ENCODE results near the gene C11orf65.
"Not testable (repeated sequence)": the region's sequence is repeated elsewhere in the genome, so short reads cannot be mapped to it uniquely, and the experiment has no call there.

The C11orf65 gene

DNA sequence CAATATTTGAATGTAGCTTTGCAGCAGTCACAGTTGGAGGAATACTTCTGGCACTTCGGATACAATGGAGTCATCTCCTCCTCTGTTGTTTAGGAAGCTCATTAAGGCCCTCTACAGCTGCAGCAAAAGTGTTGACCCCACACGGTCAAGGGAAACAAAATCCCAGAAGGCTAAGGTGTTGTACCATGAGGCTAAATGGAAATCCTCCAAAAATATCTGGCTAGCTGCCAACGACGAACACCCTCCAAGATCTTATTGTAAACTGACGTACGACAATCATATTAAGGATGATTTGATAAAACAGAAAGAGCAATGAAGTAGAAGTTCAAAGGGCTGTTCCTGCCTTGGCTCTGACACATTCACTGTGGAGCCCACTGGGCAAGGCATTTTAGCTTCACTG is 26.9 kb upstream of the C11orf65 start:
- Mint-ChIP-seq H3K27ac (no peak overlapping the region), H3K4me1 (peaks cover 31% of the 10 kb centered on the region), H3K27me3 (no peaks in the 10 kb centered on the region), H3K4me3 (no peak overlapping the region), H3K36me3 (peaks cover 5% of the 10 kb centered on the region), H3K9me3 (no peaks in the 10 kb centered on the region)

DNA sequence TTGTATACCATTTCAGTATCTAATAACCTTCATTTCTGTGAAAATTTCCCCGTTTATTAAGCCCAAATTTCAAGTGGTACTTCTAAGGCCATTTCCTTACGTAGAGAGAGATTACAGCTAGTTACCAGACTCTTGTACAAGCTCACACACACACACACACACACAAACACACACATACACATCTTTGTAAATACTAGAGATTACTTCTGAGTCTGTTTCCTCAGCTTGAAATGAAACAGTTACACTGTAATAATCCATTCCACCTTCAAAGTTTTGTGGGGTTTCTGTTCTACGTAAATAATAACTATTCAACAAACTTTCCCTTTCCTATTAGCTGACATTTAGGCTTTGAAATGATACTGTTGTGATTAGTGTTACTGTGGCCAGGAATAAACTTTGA is 24.6 kb upstream of the C11orf65 start:
- H3K36me3 Mint-ChIP-seq, result peaks cover 14% of the 10 kb centered on the region
- H3K4me3 Mint-ChIP-seq, result no peak overlapping the region
- no peaks in the 10 kb centered on the region for H3K9me3 Mint-ChIP-seq
- no peaks in the 10 kb centered on the region for H3K27me3 Mint-ChIP-seq
- H3K27ac Mint-ChIP-seq, result no peak overlapping the region
- H3K4me1 Mint-ChIP-seq, result peaks cover 22% of the 10 kb centered on the region

DNA sequence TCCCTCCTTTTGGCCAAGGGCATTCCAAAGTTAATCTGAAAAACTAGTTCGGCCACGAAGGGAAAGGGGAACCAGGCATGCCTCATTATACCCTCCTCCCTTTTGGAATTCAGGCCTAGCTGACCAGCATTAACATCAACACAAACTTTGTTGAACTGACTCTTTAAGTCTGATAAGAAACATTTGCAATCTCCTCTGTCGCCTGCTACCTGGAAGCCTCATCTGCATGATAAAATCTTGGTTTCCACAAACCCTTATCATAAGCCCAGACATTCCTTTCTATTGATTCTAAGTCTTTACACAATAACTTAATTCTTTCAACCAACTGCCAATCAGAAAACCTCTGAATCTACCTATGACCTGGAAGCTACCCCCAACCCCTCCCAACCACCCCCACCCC is 19.5 kb upstream of the C11orf65 start:
- peaks cover 26% of the 10 kb centered on the region for H3K36me3 Mint-ChIP-seq
- no peak overlapping the region for H3K4me3 Mint-ChIP-seq
- no peak overlapping the region for H3K27ac Mint-ChIP-seq
- H3K9me3 Mint-ChIP-seq, result no peaks in the 10 kb centered on the region
- no peaks in the 10 kb centered on the region for H3K4me1 Mint-ChIP-seq
- no peaks in the 10 kb centered on the region for H3K27me3 Mint-ChIP-seq

DNA sequence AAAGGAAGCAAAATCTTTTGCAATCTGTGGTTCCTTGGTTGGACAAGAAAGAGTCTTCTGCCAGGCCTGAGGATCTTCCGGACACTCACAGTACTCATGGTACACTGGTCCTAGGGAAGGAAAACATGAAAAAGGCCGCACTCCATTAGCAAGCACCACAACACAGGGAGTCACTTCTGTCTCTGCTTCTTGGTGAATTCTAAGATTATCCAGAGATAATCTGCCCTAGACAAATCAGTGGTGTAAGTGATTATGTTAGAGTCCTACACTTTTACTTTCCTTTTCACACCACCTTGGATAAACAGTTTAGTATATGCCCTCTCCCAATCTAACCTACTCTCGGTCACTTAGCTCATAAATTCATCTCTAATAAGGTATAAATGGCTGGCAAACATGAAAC is 19.0 kb upstream of the C11orf65 start:
- H3K27ac Mint-ChIP-seq, result no peak overlapping the region
- no peaks in the 10 kb centered on the region for H3K4me1 Mint-ChIP-seq
- H3K36me3 Mint-ChIP-seq, result peaks cover 27% of the 10 kb centered on the region
- H3K27me3 Mint-ChIP-seq, result no peaks in the 10 kb centered on the region
- no peaks in the 10 kb centered on the region for H3K9me3 Mint-ChIP-seq
- no peak overlapping the region for H3K4me3 Mint-ChIP-seq

DNA sequence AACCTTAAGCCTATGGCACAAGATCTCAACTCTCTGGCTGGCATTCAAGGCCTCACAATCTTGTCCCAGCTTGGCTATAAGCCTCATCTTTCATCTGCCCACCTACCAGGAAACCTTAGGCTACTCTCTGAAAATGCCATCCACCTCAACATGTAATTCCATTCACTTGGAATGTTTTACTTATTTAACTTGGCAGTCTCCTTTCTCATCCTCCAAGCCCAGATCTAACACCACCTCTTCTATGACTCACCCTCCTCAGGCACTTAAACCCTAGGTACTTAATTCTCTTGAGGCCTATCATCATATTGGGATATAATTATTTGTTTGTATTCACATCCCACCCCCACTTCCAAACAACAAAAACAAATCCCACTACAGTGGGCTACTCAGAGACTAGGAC is 15.8 kb upstream of the C11orf65 start:
- Mint-ChIP-seq H3K9me3 (no peaks in the 10 kb centered on the region), H3K4me1 (no peaks in the 10 kb centered on the region), H3K27ac (no peak overlapping the region), H3K36me3 (peaks cover 18% of the 10 kb centered on the region), H3K27me3 (no peaks in the 10 kb centered on the region), H3K4me3 (no peak overlapping the region)

DNA sequence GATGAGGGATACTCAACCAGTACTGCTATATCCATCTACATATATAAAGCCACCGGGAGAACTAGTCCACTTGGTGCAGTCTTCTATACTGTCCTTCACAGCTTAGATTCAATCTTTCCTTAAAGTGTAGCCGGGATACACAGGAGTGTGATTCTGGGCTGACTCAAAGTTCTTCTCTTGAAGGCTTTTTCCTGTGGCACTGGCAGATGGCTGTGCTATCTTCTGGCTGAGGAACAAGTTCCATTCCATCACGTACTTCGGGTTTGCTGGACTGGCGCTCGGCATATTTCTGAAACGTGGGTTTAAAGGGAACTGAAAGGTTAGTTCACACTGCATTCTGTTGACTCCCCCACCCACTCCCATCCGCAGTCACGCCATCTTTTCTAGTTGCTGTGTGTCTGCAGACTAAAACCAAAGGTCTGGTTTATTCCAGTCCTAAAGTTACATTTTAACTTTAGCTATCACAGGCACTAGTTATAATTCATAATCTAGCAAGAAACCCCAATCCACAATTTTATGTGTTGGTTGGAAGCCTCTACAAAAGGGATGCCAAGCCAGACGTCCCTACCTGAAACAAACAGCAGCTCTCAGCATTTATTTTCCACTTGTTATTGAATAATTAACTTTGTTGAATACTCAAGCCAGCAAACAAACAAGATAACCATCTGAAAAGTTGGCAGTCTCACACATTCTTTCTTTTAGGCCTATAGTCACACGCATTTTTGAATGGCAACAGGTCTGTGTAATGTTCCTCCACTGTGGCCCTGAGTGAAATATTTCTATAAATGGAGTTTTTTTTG is 7.5 kb upstream of the C11orf65 start:
- no peaks in the 10 kb centered on the region for H3K4me1 Mint-ChIP-seq
- H3K27me3 Mint-ChIP-seq, result no peaks in the 10 kb centered on the region
- H3K27ac Mint-ChIP-seq, result no peak overlapping the region
- H3K9me3 Mint-ChIP-seq, result no peaks in the 10 kb centered on the region
- H3K4me3 Mint-ChIP-seq, result no peak overlapping the region
- H3K36me3 Mint-ChIP-seq, result peaks cover 16% of the 10 kb centered on the region

DNA sequence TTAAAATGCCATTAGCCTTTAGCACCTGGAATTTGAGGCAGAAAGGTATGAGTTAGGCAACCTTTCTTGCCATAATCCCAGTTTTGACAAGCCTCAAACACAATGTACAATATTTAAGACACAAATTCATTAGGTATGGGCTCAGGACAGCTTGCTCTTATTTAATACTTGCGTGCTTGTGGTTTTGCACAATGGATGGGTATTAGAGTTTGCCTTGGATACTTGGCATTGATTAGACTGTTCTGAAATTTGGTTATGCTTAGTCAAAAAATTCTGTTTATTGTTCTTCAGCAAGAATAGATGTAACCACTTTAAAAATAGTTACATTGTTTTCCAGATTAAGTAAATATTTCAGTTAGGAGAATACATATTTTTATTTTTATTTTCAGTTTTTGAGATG is 5.4 kb upstream of the C11orf65 start:
- Mint-ChIP-seq H3K36me3 (peaks cover 15% of the 10 kb centered on the region), H3K4me1 (peaks cover 6% of the 10 kb centered on the region), H3K27me3 (no peaks in the 10 kb centered on the region), H3K9me3 (no peaks in the 10 kb centered on the region), H3K4me3 (no peak overlapping the region), H3K27ac (no peak overlapping the region)

DNA sequence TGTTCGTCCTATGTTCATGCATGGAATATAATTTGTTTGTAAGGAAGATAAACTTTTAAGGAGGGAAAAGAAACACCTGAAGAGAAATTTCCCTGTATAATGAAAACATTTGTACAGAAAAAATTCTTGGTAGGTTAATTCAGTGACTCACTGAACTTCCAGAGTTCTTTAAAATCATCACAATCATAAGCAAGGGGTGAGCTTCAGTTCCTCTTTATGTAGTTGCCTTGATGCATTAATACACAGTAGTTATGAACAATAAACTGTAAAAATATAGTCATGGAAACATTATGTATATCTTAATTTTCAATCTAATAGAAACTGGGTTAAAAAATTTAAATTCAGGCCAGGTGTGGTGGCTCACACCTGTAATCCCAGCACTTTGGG is 1.1 kb upstream of the C11orf65 start:
- H3K27ac Mint-ChIP-seq, result no peak overlapping the region

DNA sequence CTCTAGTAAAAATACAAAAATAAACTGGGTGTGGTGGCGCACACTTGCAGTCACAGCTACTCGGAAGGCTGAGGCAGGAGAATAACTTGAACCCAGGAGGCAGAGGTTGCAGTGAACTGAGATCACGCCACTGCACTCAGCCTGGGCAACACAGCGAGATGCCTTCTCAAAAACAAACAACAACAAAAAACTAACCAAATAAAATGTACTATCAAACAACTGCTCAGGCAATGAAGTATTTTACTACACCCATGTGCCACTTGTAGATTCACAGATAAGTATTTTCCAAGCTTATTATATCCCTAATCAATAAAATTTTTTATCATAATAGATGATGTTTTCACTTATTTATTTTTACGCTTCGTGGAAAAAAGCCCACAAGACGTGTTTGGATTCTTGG is 924 bp downstream of the C11orf65 start:
- Mint-ChIP-seq H3K4me3 (peak overlapping the region; percentile 99), H3K4me1 (peaks cover 16% of the 10 kb centered on the region), H3K27ac (peak overlapping the region; percentile 97), H3K36me3 (peaks cover 3% of the 10 kb centered on the region), H3K9me3 (no peaks in the 10 kb centered on the region), H3K27me3 (no peaks in the 10 kb centered on the region)

More for the DNA sequence above, 1.1 kb upstream of the C11orf65 start:
- H3K9me3 Mint-ChIP-seq, result no peaks in the 10 kb centered on the region
- H3K4me1 Mint-ChIP-seq, result peaks cover 16% of the 10 kb centered on the region
- H3K27me3 Mint-ChIP-seq, result no peaks in the 10 kb centered on the region
- peaks cover 3% of the 10 kb centered on the region for H3K36me3 Mint-ChIP-seq
- H3K4me3 Mint-ChIP-seq, result peak overlapping the region; percentile 54

DNA sequence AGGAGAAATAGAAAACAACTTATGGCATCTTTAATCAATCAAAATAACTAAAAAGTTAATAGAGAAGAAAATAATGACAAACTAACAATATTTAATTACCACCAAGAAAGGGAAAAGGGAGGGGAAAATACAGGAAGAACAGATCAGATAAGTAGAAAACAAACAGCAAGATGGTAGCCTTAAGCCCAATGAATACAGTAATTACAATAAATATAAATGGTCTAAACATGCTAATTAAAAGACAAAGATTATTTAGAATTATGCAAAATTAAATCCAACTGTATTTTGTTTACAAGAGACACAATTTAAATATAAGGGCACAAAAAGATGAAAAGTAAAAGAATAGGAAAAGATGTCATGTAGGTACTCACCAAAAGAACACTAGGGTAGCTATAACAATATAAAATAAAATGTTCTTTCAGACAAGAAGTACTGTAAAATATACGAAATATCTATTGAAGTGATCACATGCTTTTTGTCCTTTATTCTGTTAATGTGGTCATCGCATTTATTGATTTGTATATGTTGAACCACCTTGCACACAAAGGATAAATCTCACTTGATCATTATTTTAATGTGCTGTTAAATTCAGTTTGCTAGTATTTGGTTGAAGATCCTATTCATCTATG is 14.0 kb downstream of the C11orf65 start:
- peaks cover 17% of the 10 kb centered on the region for H3K36me3 Mint-ChIP-seq
- no peak overlapping the region for H3K4me3 Mint-ChIP-seq
- peaks cover 3% of the 10 kb centered on the region for H3K27me3 Mint-ChIP-seq
- H3K4me1 Mint-ChIP-seq, result no peaks in the 10 kb centered on the region
- H3K9me3 Mint-ChIP-seq, result peaks cover 11% of the 10 kb centered on the region
- no peak overlapping the region for H3K27ac Mint-ChIP-seq

DNA sequence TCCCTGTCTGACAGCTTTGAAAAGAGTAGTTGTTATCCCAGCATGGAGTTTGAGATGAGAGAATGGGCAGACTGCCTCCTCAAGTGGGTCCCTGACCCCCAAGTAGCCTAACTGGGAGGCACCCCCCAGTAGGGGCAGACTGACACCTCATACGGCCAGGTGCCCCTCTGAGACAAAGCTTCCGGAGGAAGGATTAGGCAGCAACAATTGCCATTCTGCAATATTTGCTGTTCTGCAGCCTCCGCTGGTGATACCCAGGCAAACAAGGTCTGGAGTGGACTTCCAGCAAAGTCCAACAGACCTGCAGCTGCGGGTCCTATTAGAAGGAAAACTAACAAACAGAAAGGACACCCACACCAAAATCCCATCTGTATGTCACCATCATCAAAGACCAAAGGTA is 25.9 kb downstream of the C11orf65 start:
- not testable (repeated sequence) for H3K9me3 Mint-ChIP-seq, H3K27ac Mint-ChIP-seq, H3K27me3 Mint-ChIP-seq, H3K36me3 Mint-ChIP-seq, H3K4me1 Mint-ChIP-seq, H3K4me3 Mint-ChIP-seq

DNA sequence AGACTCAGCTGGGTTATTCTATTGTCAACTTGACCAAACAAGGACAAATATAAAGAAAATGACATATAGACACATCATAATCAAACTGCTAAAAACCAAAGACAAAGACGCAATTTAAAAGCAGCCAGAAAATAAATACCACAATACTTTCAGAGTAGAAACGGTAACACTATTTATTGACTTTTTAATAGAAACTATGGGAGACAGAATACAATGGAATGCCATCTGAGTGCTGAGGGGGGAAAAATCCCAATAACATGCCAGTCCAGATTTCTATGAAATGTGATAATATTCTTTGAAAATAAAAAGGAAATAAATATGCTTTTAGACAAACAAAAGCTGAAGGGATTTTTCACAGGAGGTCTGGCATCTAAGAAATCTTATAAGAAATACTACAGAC is 30.7 kb downstream of the C11orf65 start:
- no peaks in the 10 kb centered on the region for H3K27me3 Mint-ChIP-seq
- H3K4me3 Mint-ChIP-seq, result no peak overlapping the region
- H3K9me3 Mint-ChIP-seq, result peaks cover 2% of the 10 kb centered on the region
- no peaks in the 10 kb centered on the region for H3K4me1 Mint-ChIP-seq
- H3K36me3 Mint-ChIP-seq, result peaks cover 3% of the 10 kb centered on the region
- no peak overlapping the region for H3K27ac Mint-ChIP-seq

DNA sequence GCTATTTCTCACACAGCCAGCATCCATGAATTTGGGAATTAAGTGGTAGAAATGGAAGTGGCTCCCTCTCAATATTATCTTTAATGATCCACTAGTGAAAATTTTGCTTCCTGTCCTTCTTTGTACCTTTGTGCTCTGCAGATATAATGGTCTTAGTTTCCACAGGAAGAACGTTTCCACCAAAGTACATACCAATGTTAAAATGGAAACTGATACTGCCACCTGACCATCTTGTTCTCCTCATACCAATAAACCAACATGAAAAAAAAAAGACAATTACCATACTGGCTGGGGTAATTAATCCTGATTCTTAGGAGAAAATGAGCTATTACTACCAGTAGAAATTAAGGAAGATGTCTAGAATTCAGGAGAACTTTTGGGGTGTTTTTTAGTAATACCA is 32.3 kb downstream of the C11orf65 start:
- Mint-ChIP-seq H3K4me3 (no peak overlapping the region), H3K27ac (no peak overlapping the region), H3K9me3 (no peaks in the 10 kb centered on the region), H3K27me3 (no peaks in the 10 kb centered on the region), H3K4me1 (no peaks in the 10 kb centered on the region), H3K36me3 (peaks cover 3% of the 10 kb centered on the region)

DNA sequence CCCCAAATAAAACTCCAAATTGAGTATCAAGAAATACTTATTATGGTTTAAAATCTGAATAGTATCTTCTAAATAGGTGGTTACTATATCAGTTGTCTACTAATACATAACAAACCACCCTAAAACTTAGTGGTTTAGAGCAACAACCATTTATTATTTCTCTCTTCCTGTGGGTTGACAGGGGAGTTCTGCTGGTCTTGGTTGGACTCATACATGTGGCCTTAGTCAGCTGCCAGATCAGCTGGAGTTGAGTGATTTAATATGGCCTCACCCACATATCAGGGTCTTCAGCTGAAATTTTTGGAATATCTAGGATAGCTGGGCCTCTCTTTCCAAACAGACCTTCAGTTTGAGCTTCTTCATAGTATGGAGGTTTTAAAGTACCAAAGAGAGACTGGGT is 34.5 kb downstream of the C11orf65 start:
- H3K9me3 Mint-ChIP-seq, result no peaks in the 10 kb centered on the region
- H3K4me3 Mint-ChIP-seq, result no peak overlapping the region
- no peaks in the 10 kb centered on the region for H3K4me1 Mint-ChIP-seq
- no peak overlapping the region for H3K27ac Mint-ChIP-seq
- peaks cover 6% of the 10 kb centered on the region for H3K36me3 Mint-ChIP-seq
- no peaks in the 10 kb centered on the region for H3K27me3 Mint-ChIP-seq

DNA sequence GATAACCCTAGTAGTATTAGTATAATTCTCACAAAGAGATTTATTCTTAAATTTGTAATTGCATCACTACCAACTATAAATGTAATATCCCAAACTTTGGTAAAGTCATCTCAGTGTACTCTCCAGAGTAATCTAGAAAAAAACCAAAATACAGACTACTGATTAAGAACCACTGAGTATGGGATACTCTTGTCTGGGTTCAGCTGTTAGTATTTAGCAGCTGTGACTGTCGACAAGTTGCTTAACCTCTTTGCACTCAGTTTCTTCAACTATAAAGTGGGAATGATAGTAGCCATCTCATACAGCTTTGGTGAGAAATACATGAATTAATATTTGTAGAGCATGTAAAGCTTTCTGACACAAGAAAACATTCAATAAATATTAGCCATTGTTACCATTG is 35.3 kb downstream of the C11orf65 start:
- Mint-ChIP-seq H3K36me3 (peaks cover 6% of the 10 kb centered on the region), H3K27me3 (no peaks in the 10 kb centered on the region), H3K9me3 (no peaks in the 10 kb centered on the region), H3K27ac (no peak overlapping the region), H3K4me3 (no peak overlapping the region), H3K4me1 (no peaks in the 10 kb centered on the region)

DNA sequence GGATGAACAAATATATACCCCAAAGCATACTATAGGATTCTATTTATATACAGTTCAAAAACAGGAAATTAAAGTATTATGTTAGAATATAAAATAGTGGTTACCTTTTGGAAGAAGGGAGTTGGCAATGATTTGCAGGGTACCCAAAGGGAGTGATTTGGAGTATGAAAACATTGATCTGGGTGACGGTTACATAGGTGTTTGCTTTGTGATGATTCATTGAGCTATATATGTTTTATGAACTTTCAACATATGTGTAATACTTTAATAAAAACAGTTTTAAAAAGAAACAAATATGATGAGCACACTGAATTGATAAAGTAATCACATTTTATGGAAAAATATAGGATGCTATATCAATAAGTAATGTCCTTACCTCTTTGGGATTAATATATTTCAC is 36.0 kb downstream of the C11orf65 start:
- Mint-ChIP-seq H3K9me3 (no peaks in the 10 kb centered on the region), H3K4me1 (no peaks in the 10 kb centered on the region), H3K27me3 (no peaks in the 10 kb centered on the region), H3K27ac (no peak overlapping the region), H3K36me3 (peaks cover 6% of the 10 kb centered on the region), H3K4me3 (no peak overlapping the region)

DNA sequence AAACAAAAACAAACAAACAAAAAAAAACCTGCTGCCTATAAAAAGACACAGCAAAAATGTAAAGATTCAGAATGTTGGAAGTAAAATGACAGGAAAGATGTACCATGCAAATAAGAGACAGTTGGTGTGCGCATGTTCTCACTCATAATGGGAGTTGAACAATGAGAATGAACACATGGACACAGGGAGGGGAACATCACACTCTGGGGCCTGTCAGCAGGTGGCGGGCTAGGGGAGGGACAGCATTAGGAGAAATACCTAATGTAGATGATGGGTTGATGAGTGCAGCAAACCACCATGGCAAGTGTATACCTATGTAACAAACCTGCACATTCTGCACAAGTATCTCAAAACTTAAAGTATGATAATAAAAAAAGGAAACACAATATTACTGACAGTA is 49.8 kb downstream of the C11orf65 start:
- not testable (repeated sequence) for H3K4me1 Mint-ChIP-seq, H3K4me3 Mint-ChIP-seq, H3K9me3 Mint-ChIP-seq, H3K36me3 Mint-ChIP-seq, H3K27me3 Mint-ChIP-seq, H3K27ac Mint-ChIP-seq
